ENCODE measurements around the gene NADK2.
A peak's percentile ranks its signal among the peaks of the same experiment; 100 is the strongest.

NADK2 gene

GRCh38 chr5:36239370-36240293 lies 2.1 kb downstream of the NADK2 start:
- peak overlapping the region; percentile 80 for H3K4me3 ChIP-seq (ENCODE audit: low read length)
- no peak for DNase-seq (ENCODE audit: low read depth)
- no peak for TF ChIP-seq CTCF (IDR thresholded peaks at IDR 0.05; ENCODE audit: insufficient read depth, low read depth, low read length, missing control alignments)

- DNase-seq (ENCODE audit: low read depth): no peak
- no peak overlapping the region for H3K4me3 ChIP-seq (ENCODE audit: low read length)
- no peak for TF ChIP-seq CTCF (IDR thresholded peaks at IDR 0.05; ENCODE audit: insufficient read depth, low read depth, low read length, missing control alignments)
Observed at GRCh38 chr5:36238502-36239295, 3.0 kb downstream of the NADK2 start.

GRCh38 chr5:36237751-36238150 lies 4.0 kb downstream of the NADK2 start:
- peak; percentile 23 for DNase-seq (ENCODE audit: low read depth)
- no peak overlapping the region for H3K4me3 ChIP-seq (ENCODE audit: low read length)
- TF ChIP-seq CTCF (IDR thresholded peaks at IDR 0.05; ENCODE audit: insufficient read depth, low read depth, low read length, missing control alignments): no peak

GRCh38 chr5:36236801-36237200 lies 4.9 kb downstream of the NADK2 start:
- DNase-seq (ENCODE audit: low read depth): no peak
- no peak overlapping the region for H3K4me3 ChIP-seq (ENCODE audit: low read length)
- no peak for TF ChIP-seq CTCF (IDR thresholded peaks at IDR 0.05; ENCODE audit: insufficient read depth, low read depth, low read length, missing control alignments)

GRCh38 chr5:36232533-36232932 lies 9.2 kb downstream of the NADK2 start:
- H3K4me3 ChIP-seq (ENCODE audit: low read length): no peak overlapping the region
- DNase-seq (ENCODE audit: low read depth): no peak
- TF ChIP-seq CTCF (IDR thresholded peaks at IDR 0.05; ENCODE audit: insufficient read depth, low read depth, low read length, missing control alignments): no peak

GRCh38 chr5:36230151-36230790 lies 11.5 kb downstream of the NADK2 start:
- H3K4me3 ChIP-seq (ENCODE audit: low read length): no peak overlapping the region
- no peak for DNase-seq (ENCODE audit: low read depth)
- no peak for TF ChIP-seq CTCF (IDR thresholded peaks at IDR 0.05; ENCODE audit: insufficient read depth, low read depth, low read length, missing control alignments)
